ENCODE results near the gene FFAR4.

Gene FFAR4

GRCh38 chr10:93593254-93593653, 26.8 kb downstream of the FFAR4 start:
- no peak for TF ChIP-seq CTCF (IDR thresholded peaks at IDR 0.05; ENCODE audit: low read length, missing control alignments)
- no peak for DNase-seq (ENCODE audit: low read depth)
- H3K4me3 ChIP-seq (replicated peaks; ENCODE audit: low read depth, low read length) = no peak overlapping the region

GRCh38 chr10:93593749-93594148, 27.3 kb downstream of the FFAR4 start:
- TF ChIP-seq CTCF (IDR thresholded peaks at IDR 0.05; ENCODE audit: low read length, missing control alignments) = no peak
- no peak overlapping the region for H3K4me3 ChIP-seq (replicated peaks; ENCODE audit: low read depth, low read length)
- DNase-seq (ENCODE audit: low read depth) = no peak

- no peak for TF ChIP-seq CTCF (IDR thresholded peaks at IDR 0.05; ENCODE audit: low read length, missing control alignments)
- no peak for DNase-seq (ENCODE audit: low read depth)
- H3K4me3 ChIP-seq (replicated peaks; ENCODE audit: low read depth, low read length) = no peak overlapping the region
Measured at GRCh38 chr10:93594518-93594917, 28.1 kb downstream of the FFAR4 start.

GRCh38 chr10:93595378-93596161, 29.1 kb downstream of the FFAR4 start:
- H3K4me3 ChIP-seq (replicated peaks; ENCODE audit: low read depth, low read length) = no peak overlapping the region
- TF ChIP-seq CTCF (IDR thresholded peaks at IDR 0.05; ENCODE audit: low read length, missing control alignments) = no peak
- no peak for DNase-seq (ENCODE audit: low read depth)

- DNase-seq (ENCODE audit: low read depth) = no peak
- no peak overlapping the region for H3K4me3 ChIP-seq (replicated peaks; ENCODE audit: low read depth, low read length)
- no peak for TF ChIP-seq CTCF (IDR thresholded peaks at IDR 0.05; ENCODE audit: low read length, missing control alignments)
Measured at GRCh38 chr10:93596539-93596938, 30.1 kb downstream of the FFAR4 start.

GRCh38 chr10:93597075-93597599, 30.7 kb downstream of the FFAR4 start:
- no peak for TF ChIP-seq CTCF (IDR thresholded peaks at IDR 0.05; ENCODE audit: low read length, missing control alignments)
- no peak overlapping the region for H3K4me3 ChIP-seq (replicated peaks; ENCODE audit: low read depth, low read length)
- DNase-seq (ENCODE audit: low read depth) = no peak

- peak; percentile 4 for DNase-seq (ENCODE audit: low read depth)
- no peak for TF ChIP-seq CTCF (IDR thresholded peaks at IDR 0.05; ENCODE audit: low read length, missing control alignments)
Measured at GRCh38 chr10:93598157-93598556, 31.7 kb downstream of the FFAR4 start.

More at GRCh38 chr10:93598157-93598556, 31.7 kb downstream of the FFAR4 start:
- no peak overlapping the region for H3K4me3 ChIP-seq (replicated peaks; ENCODE audit: low read depth, low read length)

Measured in fibroblast of pulmonary artery (primary cell).